K562 treated with DMSO at 1 percent for 12 hours (cell line): Measurements from ENCODE around the gene NUPR1. TPM values are rescaled to one million over a fixed set of nuclear protein-coding genes. Genes with fewer than 3 reads are reported as not detected.

ENCODE experiments used
- total RNA-seq: library from RNA; unstranded; fragments of 300-600 nt; gene quantifications from 2 replicates; pipeline ENCODE4 v1.2.3, GENCODE V29; 2022; ENCODE audit not compliant: insufficient read depth

The NUPR1 gene
- 107 and 122 TPM in 2 replicates for total RNA-seq

GRCh38 chr16:28538733-28539596 is at the start of gene NUPR1:
Gene NUPR1 (minus strand): TSS chr16:28538974. CDS start chr16:28538907, 67 bp downstream.

GRCh38 chr16:28553776-28554633 is 15.2 kb upstream of the NUPR1 start, which contains the start of gene SGF29:
Gene SGF29 (plus strand): TSS chr16:28553920. CDS start chr16:28581070, 27,150 bp downstream.

GRCh38 chr16:28494121-28494851 is 44.5 kb downstream of the NUPR1 start, which contains the start of gene APOBR:
Gene APOBR (plus strand): TSS chr16:28494643. CDS start chr16:28494682, 39 bp downstream.

GRCh38 chr16:28491970-28492474 is 46.8 kb downstream of the NUPR1 start, which contains the start of gene CLN3:
Gene CLN3 (minus strand): TSS chr16:28492074. CDS start chr16:28491759, 315 bp downstream.

Other genes with a start within 250 kb of the NUPR1 start
- gene SBK1, start 246.4 kb downstream of the NUPR1 start, total RNA-seq = not detected in 2 replicates
- 0.64 TPM in 1 of 2 replicates, not detected in the other for gene NPIPB6, start 175.5 kb downstream of the NUPR1 start, total RNA-seq
- 111 and 117 TPM in 2 replicates for gene EIF3CL, start 135.1 kb downstream of the NUPR1 start, total RNA-seq
- not detected in 2 replicates for gene NPIPB7, start 66.6 kb downstream of the NUPR1 start, total RNA-seq
- 29.1 and 53.8 TPM in 2 replicates for gene CLN3, start 46.9 kb downstream of the NUPR1 start, total RNA-seq
- 4.7 and 4.9 TPM in 2 replicates for gene APOBR, start 44.3 kb downstream of the NUPR1 start, total RNA-seq
- not detected in 2 replicates for gene IL27, start 32.1 kb downstream of the NUPR1 start, total RNA-seq
- 31.5 and 32.6 TPM in 2 replicates for gene SGF29, start 14.9 kb upstream of the NUPR1 start, total RNA-seq
- 5.1 and 7.9 TPM in 2 replicates for gene SULT1A2, start 58.1 kb upstream of the NUPR1 start, total RNA-seq
- 58.9 and 62.1 TPM in 2 replicates for gene SULT1A1, start 71.1 kb upstream of the NUPR1 start, total RNA-seq
- not detected in 2 replicates for gene NPIPB8, start 99.1 kb upstream of the NUPR1 start, total RNA-seq
- 301 and 323 TPM in 2 replicates for gene EIF3C, start 172.5 kb upstream of the NUPR1 start, total RNA-seq
- not detected in 2 replicates for gene NPIPB9, start 212.8 kb upstream of the NUPR1 start, total RNA-seq